ENCODE data around the gene DNM3.

Gene DNM3

DNA sequence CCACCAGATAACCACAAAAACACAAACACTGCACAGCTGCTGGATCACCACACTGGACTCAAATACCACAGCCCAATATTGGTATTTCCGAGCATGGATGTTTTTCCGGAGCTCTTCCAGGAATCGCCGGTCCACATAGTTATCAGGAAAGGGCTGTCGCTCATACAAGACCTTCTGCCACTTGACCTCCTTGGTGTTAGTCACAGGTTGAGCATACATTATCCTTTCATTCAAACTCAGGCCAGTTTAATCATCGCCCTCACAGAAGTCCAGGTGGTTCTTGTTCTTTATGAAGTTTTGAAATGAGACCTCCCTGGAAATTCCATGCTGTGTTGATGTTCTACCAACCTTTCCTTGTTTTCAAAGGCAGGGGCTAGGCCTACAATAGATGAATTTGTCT is 601.1 kb downstream of the DNM3 start:
- Histone ChIP-seq H3K27me3 (replicated peaks; ENCODE audit: insufficient read depth, low read length) (no peaks in the 10 kb centered on the region), H3K79me2 (ENCODE audit: low read length) (peaks cover 27% of the 10 kb centered on the region), H3K27ac (ENCODE audit: low read length) (no peak overlapping the region), H3F3A (ENCODE audit: insufficient read depth, low read length) (no peaks in the 10 kb centered on the region), H3K4me1 (ENCODE audit: low read length) (peaks cover 7% of the 10 kb centered on the region), H3K4me3 (ENCODE audit: low read length) (no peak overlapping the region), H4K20me1 (ENCODE audit: insufficient read depth, low read length) (no peaks in the 10 kb centered on the region), H3K9ac (ENCODE audit: low read length) (no peak overlapping the region), H3K4me2 (ENCODE audit: low read depth, low read length) (peak overlapping the region; percentile 76; the same call in 1 of the 2 replicates), H3K9me3 (replicated peaks; ENCODE audit: insufficient read depth, low read length) (no peaks in the 10 kb centered on the region), H2AFZ (ENCODE audit: low read length) (no peak overlapping the region), H3K36me3 (replicated peaks; ENCODE audit: insufficient read depth, low read length) (0 out of 2 replicates have a peak, but pooled peaks cover 4% of the 10 kb centered on the region), H3K9me2 (replicated peaks; ENCODE audit: insufficient read depth, low read length) (no peaks in the 10 kb centered on the region)
- TF ChIP-seq EZH2 (optimal IDR thresholded peaks at IDR 0.05; ENCODE audit: low read depth, low read length) (no peak), EZH2phosphoT487 (IDR thresholded peaks at IDR 0.05; ENCODE audit: low read length) (no peak), CTCF (IDR thresholded peaks at IDR 0.05; ENCODE audit: low read length) (no peak)
- no peak for DNase-seq

- TF ChIP-seq CTCF (IDR thresholded peaks at IDR 0.05; ENCODE audit: low read length) (no peak), EZH2phosphoT487 (IDR thresholded peaks at IDR 0.05; ENCODE audit: low read length) (no peak), EZH2 (optimal IDR thresholded peaks at IDR 0.05; ENCODE audit: low read depth, low read length) (no peak)
- H3K9ac ChIP-seq (ENCODE audit: low read length), result peak overlapping the region; percentile 84; the same call in 1 of the 2 replicates
- H3K27me3 ChIP-seq (replicated peaks; ENCODE audit: insufficient read depth, low read length), result no peaks in the 10 kb centered on the region
- H3K4me1 ChIP-seq (ENCODE audit: low read length), result peaks cover 7% of the 10 kb centered on the region
- H3K4me2 ChIP-seq (ENCODE audit: low read depth, low read length), result peak overlapping the region; percentile 76
- no peaks in the 10 kb centered on the region for H3K9me3 ChIP-seq (replicated peaks; ENCODE audit: insufficient read depth, low read length)
- no peak for DNase-seq
- H4K20me1 ChIP-seq (ENCODE audit: insufficient read depth, low read length), result no peaks in the 10 kb centered on the region
- H3K27ac ChIP-seq (ENCODE audit: low read length), result no peak overlapping the region
- peak overlapping the region; percentile 88 for H2AFZ ChIP-seq (ENCODE audit: low read length)
- no peaks in the 10 kb centered on the region for H3F3A ChIP-seq (ENCODE audit: insufficient read depth, low read length)
- peak overlapping the region; percentile 78 for H3K4me3 ChIP-seq (ENCODE audit: low read length)
- H3K79me2 ChIP-seq (ENCODE audit: low read length), result peaks cover 27% of the 10 kb centered on the region
- 0 out of 2 replicates have a peak, but pooled peaks cover 4% of the 10 kb centered on the region for H3K36me3 ChIP-seq (replicated peaks; ENCODE audit: insufficient read depth, low read length)
- no peaks in the 10 kb centered on the region for H3K9me2 ChIP-seq (replicated peaks; ENCODE audit: insufficient read depth, low read length)
Measured at GRCh38 chr1:172442843-172443565, 601.7 kb downstream of the DNM3 start.

- H2AFZ ChIP-seq (ENCODE audit: low read length), result peak within 1 kb of the TSS; percentile 88
- H3K9ac ChIP-seq (ENCODE audit: low read length), result peak within 1 kb of the TSS; percentile 84
- no peaks in the 10 kb centered on the region for H4K20me1 ChIP-seq (ENCODE audit: insufficient read depth, low read length)
- no peak within 1 kb of the TSS for H3K27ac ChIP-seq (ENCODE audit: low read length)
- peaks cover 7% of the 10 kb centered on the region for H3K4me1 ChIP-seq (ENCODE audit: low read length)
- H3K79me2 ChIP-seq (ENCODE audit: low read length), result peaks cover 27% of the 10 kb centered on the region
- peak within 1 kb of the TSS; percentile 78 for H3K4me3 ChIP-seq (ENCODE audit: low read length)
- 0 out of 2 replicates have a peak, but pooled peaks cover 4% of the 10 kb centered on the region for H3K36me3 ChIP-seq (replicated peaks; ENCODE audit: insufficient read depth, low read length)
- no peaks in the 10 kb centered on the region for H3K9me2 ChIP-seq (replicated peaks; ENCODE audit: insufficient read depth, low read length)
- TF ChIP-seq CTCF (IDR thresholded peaks at IDR 0.05; ENCODE audit: low read length), result peak; percentile 95
- TF ChIP-seq EZH2phosphoT487 (IDR thresholded peaks at IDR 0.05; ENCODE audit: low read length), result no peak
- no peaks in the 10 kb centered on the region for H3K9me3 ChIP-seq (replicated peaks; ENCODE audit: insufficient read depth, low read length)
- H3F3A ChIP-seq (ENCODE audit: insufficient read depth, low read length), result no peaks in the 10 kb centered on the region
- peak; percentile 96 for DNase-seq
- H3K27me3 ChIP-seq (replicated peaks; ENCODE audit: insufficient read depth, low read length), result no peaks in the 10 kb centered on the region
- H3K4me2 ChIP-seq (ENCODE audit: low read depth, low read length), result peak within 1 kb of the TSS; percentile 76
Measured at GRCh38 chr1:172443666-172444453, 602.6 kb downstream of the DNM3 start, which contains the start of gene PIGC. Gene PIGC (minus strand): TSS chr1:172444069. CDS start chr1:172442622, 1,447 bp downstream.
